Renal cortex interstitium (tissue), 15 donors: ENCODE measurements around the gene PROSER2. TPM values are rescaled to one million over a fixed set of nuclear protein-coding genes. Genes with fewer than 3 reads are reported as not detected.

Experiments
- DNase-seq, 11 donors: peaks; one replicate each; pipeline ENCODE4 v3.0.0-alpha.2; 2013; ENCODE audit warnings: low read depth in 9 of 11, low spot score in 4 of 11; ENCODE audit errors: extremely low read depth in 1 of 11
- long read RNA-seq, 16 experiments: transcript quantifications; one replicate each; lab custom pipeline, GENCODE V29; 2026
- polyA plus RNA-seq, 3 donors: library from polyadenylated mRNA; unstranded; fragments of 120-200 nt; gene quantifications; one replicate each; pipeline ENCODE4 v1.2.1, GENCODE V29; 2013; ENCODE audit not compliant: insufficient read length in 3 of 3

Gene PROSER2, protein sequence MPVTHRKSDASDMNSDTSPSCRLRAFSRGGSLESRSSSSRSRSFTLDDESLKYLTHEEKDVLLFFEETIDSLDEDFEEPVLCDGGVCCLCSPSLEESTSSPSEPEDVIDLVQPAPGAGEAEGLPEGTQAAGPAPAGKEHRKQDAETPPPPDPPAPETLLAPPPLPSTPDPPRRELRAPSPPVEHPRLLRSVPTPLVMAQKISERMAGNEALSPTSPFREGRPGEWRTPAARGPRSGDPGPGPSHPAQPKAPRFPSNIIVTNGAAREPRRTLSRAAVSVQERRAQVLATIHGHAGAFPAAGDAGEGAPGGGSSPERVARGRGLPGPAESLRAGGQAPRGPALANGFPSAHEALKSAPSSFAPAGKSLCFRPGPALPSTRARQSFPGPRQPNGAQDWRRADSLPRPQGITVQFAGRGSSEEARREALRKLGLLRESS
- polyA plus RNA-seq = 1 to 10 TPM; 3.8 to 6.6 (median 5.4) TPM
- long read RNA-seq, donor 1, partial matches to known transcripts = 0 of 6 reads
- long read RNA-seq, donor 1, other reads (novel, unspliced or antisense) = 0 of 6 reads
- long read RNA-seq, donor 2, partial matches to known transcripts = 0 of 4 reads
- long read RNA-seq, donor 2, other reads (novel, unspliced or antisense) = 0 of 4 reads
- long read RNA-seq, donor 3, transcript PROSER2-201 (4 exons, 3,333 nt) = major isoform, 5 of 7 reads
- long read RNA-seq, donor 3, partial matches to known transcripts = 0 of 7 reads
- long read RNA-seq, donor 3, other reads (novel, unspliced or antisense) = 0 of 7 reads
- long read RNA-seq, donor 4, partial matches to known transcripts = 0 of 4 reads
- long read RNA-seq, donor 4, other reads (novel, unspliced or antisense) = 0 of 4 reads
- long read RNA-seq, donor 5 = 0 reads
- long read RNA-seq, donor 6, partial matches to known transcripts = 0 of 3 reads
- long read RNA-seq, donor 6, other reads (novel, unspliced or antisense) = 0 of 3 reads
- long read RNA-seq, donor 7, partial matches to known transcripts = 0 of 2 reads
- long read RNA-seq, donor 7, other reads (novel, unspliced or antisense) = 0 of 2 reads
- long read RNA-seq, donor 8, transcript PROSER2-201 (4 exons, 3,333 nt) = major isoform, 5 of 8 reads
- long read RNA-seq, donor 8, partial matches to known transcripts = 0 of 8 reads
- long read RNA-seq, donor 8, other reads (novel, unspliced or antisense) = 0 of 8 reads
- long read RNA-seq, donor 9, transcript PROSER2-201 (4 exons, 3,333 nt) = major isoform, 6 of 7 reads
- long read RNA-seq, donor 9, partial matches to known transcripts = 0 of 7 reads
- long read RNA-seq, donor 9, other reads (novel, unspliced or antisense) = 0 of 7 reads
- long read RNA-seq, donor 10, partial matches to known transcripts = 0 of 4 reads
- long read RNA-seq, donor 10, other reads (novel, unspliced or antisense) = 0 of 4 reads
- long read RNA-seq, donor 11, partial matches to known transcripts = 0 of 2 reads
- long read RNA-seq, donor 11, other reads (novel, unspliced or antisense) = 0 of 2 reads
- long read RNA-seq, donor 12, partial matches to known transcripts = 0 of 3 reads
- long read RNA-seq, donor 12, other reads (novel, unspliced or antisense) = 0 of 3 reads
- long read RNA-seq, donor 13 = 0 reads
- long read RNA-seq, donor 14, partial matches to known transcripts = 0 of 3 reads
- long read RNA-seq, donor 14, other reads (novel, unspliced or antisense) = 0 of 3 reads
- long read RNA-seq, donor 15, partial matches to known transcripts = 0 of 2 reads
- long read RNA-seq, donor 15, other reads (novel, unspliced or antisense) = 0 of 2 reads
- long read RNA-seq, donor 16, transcript PROSER2-201 (4 exons, 3,333 nt) = major isoform, 13 of 18 reads
- long read RNA-seq, donor 16, transcript PROSER2-202 (1 exons, 1,232 nt) = minor isoform, 5 of 18 reads
- long read RNA-seq, donor 16, partial matches to known transcripts = 0 of 18 reads
- long read RNA-seq, donor 16, other reads (novel, unspliced or antisense) = 0 of 18 reads

DNA sequence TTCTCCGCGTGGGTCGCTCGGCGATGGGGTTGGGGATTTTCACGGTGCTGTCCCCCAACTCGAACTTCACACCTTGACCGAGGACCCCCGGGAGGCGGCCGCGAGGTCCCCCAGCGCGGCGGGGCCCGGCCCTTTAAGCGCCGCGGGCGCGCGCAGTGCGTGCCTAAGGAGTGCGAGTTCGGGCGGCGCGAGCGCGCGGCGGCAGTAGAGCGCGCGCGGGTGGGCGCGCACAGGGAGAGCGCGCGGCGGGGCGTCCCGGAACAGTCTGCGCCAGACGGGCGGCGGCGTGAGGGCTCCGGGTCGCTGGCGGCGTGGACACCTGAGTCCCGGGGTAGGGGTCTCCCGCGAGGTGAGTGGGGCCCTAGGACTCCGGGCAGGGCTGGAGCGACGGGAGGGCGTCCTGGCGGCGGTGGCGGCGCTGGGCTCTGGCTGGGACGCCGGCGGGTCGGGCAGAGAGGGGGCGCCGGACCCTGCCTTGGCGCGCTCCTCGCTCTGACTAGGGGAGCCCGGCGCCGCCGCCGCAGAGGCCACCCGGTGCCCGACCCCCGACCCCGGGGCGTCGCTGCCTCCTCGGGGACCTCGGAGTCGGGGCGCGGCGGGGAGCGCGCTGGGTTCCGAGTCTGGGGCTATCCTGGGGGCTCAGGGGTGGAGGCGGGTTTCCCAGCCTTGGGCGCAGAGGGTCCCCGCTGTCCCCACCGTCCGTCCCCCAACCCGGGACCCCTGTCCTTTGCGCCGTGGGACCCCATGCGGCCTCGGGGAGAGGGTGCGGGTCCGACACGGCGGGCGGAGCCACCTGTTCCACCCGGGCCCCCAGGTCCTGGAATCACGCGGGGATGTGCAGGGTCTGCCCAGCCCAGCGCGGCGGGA, at the start of gene PROSER2:
Gene PROSER2, plus strand, starts transcription at position 235 of the 867 bp plus-strand sequence. CDS start 28,722 bp downstream, outside the sequence.
- DNase-seq = peak in 4 of 11 donors; percentile 53 to 60 (median 56)

DNA sequence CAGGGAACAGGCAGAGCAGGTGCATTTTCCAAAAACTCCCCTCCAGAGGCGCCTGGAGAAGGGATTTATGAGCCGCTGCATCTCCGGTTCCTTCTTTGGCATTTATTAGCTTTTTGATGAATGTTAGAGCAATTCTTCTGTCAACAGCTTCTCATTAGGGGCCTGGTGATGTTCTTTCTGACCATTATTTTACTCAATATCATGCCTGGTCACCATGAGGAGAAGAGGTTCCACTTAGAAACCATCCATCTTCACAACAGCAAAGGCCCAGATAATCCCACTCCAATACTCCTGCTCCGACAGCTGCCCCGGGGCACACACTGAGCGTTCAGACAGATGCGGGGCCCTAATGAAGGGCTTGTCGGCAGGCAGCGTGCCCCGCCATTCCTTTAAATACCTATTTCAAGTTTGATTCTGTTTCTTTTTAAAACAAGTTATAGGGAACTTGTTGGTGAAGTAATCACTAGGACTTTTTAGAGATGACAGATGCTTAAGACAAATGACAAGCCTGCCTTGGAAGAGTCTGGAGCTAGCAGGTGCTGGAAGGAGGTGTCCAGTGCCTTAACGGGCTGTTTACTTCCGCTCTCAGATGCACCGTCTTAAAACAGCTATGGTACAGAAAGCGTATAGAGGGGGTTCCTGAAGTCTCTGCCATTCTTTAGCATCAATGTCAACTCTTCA, 49.3 kb upstream of the PROSER2 start:
- DNase-seq = no peak

DNA sequence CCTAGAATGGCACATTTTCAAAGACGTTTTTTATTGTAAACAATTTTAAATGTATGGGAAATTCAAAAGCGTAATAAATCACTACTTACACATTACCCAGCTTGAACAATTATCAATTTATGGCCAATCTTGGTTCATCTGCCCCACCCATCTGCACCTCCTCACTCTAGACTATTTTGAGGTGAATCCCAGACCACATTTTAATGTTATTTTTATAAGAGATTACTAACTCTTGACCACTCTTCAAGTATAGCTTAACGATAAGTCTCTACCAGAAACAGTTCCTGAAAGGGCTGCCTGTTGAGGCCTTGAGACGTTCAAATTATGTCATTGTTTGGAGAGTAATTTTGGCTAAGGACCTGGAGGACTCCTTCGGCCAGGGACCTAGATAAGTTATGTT, 47.7 kb upstream of the PROSER2 start:
- DNase-seq = no peak

DNA sequence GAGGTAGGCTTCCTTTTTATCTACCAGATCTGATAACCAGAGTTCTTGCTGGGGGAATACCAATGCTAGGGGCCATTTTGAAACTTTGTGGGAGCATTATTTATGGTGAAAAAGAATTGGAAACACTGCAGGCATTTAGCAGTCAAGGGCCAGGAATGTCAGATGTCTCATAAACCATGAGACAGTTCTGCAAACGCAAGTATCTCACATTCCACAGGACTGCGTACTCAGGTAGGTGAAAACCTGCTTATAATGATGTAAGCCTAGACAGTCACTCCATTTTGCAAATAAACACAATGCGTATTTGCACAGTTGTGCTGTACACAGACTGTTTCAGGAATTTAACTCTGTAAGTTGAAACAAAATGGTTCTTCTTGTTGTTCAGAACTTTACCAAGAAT, 47.1 kb upstream of the PROSER2 start:
- no peak for DNase-seq

DNA sequence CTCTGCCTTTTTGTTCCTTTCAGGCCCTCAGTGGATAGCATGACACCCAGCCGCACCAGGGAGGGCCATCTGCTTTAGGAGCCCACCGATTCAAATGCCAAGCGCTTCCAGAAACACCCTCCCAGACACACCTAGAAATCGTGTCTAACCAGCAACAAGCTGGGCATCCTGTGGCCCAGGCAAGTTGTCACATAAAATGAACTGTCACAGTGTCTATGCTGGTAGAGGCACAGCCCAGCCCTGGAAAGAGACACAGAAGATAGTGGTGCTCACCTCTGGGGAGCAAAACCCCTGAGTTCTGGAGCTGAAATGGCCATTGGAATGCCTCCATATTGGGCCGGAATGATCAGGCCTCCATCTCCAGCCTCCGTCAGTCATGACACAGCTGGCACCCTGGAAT, 42.0 kb upstream of the PROSER2 start:
- no peak for DNase-seq

DNA sequence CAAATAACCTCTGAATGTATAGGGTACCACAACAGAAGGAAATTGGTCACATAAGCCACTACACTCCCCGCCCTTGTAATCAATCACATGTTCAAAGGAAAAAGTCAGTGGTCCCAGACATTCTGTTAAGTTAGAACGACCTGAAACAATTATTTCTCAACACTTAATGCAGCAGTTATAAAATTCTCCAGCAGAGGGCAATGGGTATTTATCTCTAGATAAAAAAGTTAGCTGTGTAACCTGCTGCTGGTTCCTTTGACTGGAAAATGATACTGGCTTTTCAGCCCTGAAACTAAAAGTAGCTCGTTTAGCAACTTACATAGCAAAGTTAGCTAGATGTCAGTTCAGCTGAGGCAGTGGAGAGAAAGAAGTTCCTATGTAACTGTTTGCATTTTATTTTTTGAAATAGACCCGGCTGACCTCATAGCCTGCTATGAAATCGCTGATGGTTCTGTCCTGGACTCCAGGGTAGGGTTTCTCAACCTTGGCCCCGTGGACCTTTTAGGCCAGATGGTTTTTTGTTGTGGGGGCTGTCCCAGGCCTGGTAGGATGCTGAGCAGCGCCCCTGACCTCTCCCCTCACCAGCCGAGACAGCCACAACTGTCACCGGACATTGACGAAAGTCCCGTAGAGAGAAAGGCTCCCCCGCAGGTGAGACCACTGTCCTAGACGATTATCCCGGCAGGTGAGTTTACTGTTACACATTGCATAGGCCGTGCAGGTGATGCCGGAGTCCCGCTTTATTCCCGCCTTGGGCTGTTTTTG, 40.2 kb upstream of the PROSER2 start:
- peak in 7 of 11 donors; percentile 56 to 79 (median 66) for DNase-seq

DNA sequence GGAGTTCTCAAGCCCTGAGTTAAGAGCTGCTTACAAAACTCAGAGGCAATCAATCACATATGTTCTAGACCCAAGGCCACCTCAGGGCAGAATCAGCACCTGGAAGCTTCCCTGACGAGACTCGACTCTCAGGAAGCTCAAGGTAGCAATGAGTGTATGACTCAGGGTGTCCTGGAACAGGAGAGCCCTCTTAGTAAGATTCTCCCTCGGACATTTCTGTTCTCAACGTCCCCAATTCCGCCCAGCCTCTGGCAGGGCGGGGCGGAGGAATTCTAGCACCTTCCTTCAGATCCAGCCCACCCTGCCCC, 39.6 kb upstream of the PROSER2 start:
- no peak for DNase-seq

DNA sequence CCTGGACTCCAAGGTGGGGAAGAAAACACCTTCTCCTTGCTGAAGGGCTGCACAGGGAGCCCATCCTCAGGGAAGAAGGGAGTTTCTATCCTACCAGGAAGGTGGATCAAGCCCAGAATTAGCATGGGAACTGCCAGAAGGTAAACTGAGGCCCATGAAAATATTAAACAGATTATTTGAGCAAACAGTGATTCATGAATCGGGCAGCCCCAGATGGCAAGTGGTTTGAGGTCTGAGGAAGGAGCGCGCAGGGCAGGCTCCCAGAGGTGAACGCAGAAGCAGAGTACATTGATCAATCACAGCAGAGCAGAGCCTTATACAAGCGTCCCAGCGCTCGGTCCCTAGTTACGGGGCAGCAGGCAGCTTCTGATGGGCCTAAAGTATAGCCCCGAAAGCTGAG, 35.8 kb upstream of the PROSER2 start:
- DNase-seq = no peak

DNA sequence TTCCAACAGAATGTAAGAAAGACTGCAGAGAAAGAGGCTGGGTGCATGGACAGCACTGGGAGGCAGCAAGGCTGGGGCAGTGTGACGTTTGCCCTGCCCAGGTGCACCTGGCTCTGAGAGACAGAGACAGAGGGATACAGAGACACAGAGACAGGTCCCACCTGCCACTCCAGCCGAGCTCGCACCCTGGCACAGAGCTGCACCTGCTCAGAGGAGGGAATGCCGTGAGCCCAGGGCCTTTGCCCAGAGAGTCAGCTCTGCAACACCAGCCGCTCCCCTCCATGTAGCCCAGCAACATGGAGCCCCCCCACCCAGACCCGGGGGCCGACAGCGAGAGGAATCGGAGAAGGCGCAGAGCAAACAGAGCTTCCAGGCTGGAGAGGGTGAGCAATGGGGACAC, 35.3 kb upstream of the PROSER2 start:
- DNase-seq = no peak

DNA sequence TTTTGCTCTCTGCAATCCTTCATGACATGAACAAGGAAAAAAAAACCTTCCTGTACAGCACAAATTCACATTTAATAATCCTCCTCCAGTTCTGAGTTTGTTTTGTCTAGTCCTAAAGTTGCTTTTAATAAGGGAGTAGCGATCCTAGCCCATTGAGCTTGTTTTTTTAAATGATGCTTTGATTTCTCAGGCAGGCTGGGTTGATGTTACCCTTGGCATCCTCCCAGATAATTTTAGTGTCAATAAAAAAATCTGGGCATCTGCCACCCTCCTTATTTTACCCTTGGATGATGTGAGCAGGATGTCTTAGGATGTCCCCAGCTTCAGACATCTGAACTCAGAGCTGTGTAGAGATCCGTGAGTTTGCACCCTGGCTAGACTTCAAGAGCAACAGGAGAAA, 33.9 kb upstream of the PROSER2 start:
- DNase-seq = no peak

DNA sequence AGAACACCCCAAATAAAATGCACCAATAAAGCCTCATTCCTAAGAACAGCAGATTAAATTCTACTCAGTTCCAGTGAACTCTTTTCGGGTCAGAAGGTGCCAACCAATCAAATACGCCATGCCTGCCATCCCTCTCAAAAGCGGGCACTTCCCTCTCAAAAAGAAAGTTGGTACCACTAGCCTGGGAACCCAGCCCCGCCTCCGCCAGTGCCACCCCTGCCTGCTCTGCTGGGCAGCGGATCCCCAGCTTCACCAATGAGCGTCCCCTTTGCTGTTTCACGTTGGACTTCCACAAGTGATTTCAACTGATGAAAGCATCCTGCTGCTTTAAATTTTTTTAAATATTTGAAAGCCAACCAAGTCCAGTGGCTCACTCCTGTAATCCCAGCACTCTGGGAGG, 33.2 kb upstream of the PROSER2 start:
- no peak for DNase-seq

DNA sequence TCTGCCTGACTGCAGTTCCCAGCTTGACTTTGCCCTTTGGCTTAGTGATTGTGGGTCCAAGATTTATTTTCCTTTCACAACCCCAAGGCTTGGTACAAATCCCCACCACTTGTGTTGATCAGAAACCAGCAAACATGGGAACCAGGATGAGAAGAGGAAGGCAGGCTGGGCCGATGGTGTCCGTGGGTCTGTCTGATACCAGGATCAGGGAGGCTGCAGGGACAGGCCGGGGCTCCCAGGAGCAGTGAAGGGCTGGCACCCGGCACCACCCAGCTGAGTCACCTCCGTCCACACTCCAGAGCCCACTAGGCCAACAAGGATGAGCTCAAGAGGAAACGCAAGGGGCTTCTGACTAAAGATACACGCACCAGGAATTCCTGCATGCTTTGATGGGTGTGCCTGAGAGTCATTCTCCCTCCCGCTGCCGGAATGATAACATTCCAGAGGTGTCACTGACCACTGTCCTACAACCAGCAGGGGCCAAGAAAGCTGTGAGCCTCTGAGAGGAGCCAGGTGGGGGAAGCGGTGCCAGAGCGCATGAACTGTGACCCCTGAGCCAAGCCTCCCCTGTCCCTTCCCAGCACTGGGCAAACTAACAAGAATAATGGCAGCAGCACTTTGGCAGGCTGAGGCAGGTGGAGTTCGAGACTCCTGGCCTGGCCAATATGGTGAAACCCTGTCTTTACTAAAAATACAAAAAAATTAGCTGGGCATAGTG, 29.2 kb upstream of the PROSER2 start:
- DNase-seq = no peak

DNA sequence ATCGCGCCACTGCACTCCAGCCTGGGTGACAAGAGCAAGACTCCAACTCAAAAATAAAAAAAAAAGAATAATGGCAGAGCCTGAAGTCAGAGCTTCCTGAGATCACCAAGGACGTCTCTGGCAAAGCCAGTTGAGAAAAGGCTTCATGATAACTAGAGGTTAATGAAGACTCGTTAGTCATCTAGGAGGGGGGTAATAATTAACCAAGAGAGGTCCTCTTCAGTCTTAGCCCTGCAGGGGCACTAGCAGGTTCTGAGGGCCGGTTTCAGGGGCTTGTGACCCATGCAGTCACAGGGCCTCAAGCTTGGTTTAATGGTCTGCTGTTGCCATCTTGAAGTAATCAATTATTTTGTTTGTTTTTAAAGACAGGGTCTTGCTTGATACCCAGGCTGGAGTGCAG, 28.6 kb upstream of the PROSER2 start:
- no peak for DNase-seq

DNA sequence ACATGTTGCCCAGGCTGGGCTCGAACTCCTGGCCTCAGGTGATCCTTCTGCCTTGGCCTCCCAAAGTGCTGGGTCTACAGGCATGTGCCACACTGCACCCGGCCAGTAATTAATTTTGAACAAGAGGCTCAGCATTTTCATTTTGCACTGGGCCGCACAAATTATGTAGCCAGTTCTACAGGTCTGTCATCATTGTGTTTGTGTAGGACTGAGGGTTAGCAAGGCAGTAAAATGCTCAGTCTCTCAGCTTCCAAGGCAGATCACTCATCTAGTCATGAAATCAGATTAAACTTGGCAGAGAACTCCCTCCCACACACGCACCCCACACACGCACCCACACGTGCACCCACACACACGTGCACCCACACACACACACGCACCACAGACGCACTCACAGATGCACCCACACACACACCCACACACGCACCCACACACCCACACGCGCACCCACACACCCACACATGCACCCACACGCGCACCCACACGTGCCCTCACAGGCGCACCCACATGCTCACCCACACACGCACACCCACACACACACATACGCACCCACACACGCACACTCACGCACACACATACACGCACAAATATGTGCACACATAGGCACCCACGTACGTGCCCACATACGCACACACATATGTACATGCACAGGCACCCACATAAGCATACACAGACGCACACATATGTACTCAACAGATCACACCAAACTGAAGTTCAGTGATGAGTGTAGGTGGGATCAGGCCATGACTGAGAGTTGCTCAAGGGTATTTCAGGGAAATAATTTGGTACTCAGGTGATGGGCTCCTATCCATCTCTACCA, 27.8 kb upstream of the PROSER2 start:
- DNase-seq = no peak
